Muscle of leg (tissue), 11 donors: ENCODE results near the gene COP1. TPM values are rescaled to one million over a fixed set of nuclear protein-coding genes. Genes with fewer than 3 reads are reported as not detected.
"Not testable (repeated sequence)": the region's sequence is repeated elsewhere in the genome, so short reads cannot be mapped to it uniquely, and the experiment has no call there.

Experiments used
- DNase-seq: peaks from one replicate; pipeline ENCODE4 v3.0.0; 2013
- H3K27ac ChIP-seq: one replicate; pipeline ENCODE4 v1.5.1; 2013; ENCODE audit warnings: mild to moderate bottlenecking, low read length, control low read depth
- H3K27me3 ChIP-seq: one replicate; pipeline ENCODE4 v1.6.1; 2013; ENCODE audit warnings: low read length; ENCODE audit not compliant: control insufficient read depth, insufficient read depth
- H3K36me3 ChIP-seq: one replicate; pipeline ENCODE4 v1.6.1; 2013; ENCODE audit warnings: low read length; ENCODE audit not compliant: control insufficient read depth, insufficient read depth
- H3K4me1 ChIP-seq: one replicate; pipeline ENCODE4 v1.6.1; 2013; ENCODE audit warnings: low read length; ENCODE audit not compliant: control insufficient read depth, insufficient read depth
- H3K4me3 ChIP-seq: one replicate; pipeline ENCODE4 v1.5.1; 2013; ENCODE audit warnings: low read length, control low read depth
- H3K9me3 ChIP-seq: replicated peaks from 2 replicates; pipeline ENCODE4 v1.6.1; 2013; ENCODE audit warnings: low read depth, low read length; ENCODE audit not compliant: control insufficient read depth
- WGBS: methylation state at CpG from one replicate; pipeline ENCODE4 v1.1.5; 2013; ENCODE audit warnings: missing lambda C conversion rate; ENCODE audit not compliant: insufficient coverage; 5-methylcytosine and 5-hydroxymethylcytosine counted together
- polyA plus RNA-seq, 8 donors: library from polyadenylated mRNA; unstranded; fragments of 120-200 nt; gene quantifications; one replicate each; pipeline versions ENCODE4 v1.2.1 to v1.2.3, GENCODE V29; 2013; ENCODE audit warnings: inconsistent platforms in 1 of 8, low replicate concordance in 1 of 8; ENCODE audit not compliant: insufficient read length in 8 of 8, insufficient read depth in 1 of 8
- total RNA-seq: library from RNA; stranded (reverse); fragments of 120-200 nt; gene quantifications from one replicate; pipeline ENCODE4 v1.2.4, GENCODE V29; 2013

Gene COP1
- total and polyA plus RNA-seq, 9 donors: 32.8 to 41.9 (median 35.5) TPM

DNA sequence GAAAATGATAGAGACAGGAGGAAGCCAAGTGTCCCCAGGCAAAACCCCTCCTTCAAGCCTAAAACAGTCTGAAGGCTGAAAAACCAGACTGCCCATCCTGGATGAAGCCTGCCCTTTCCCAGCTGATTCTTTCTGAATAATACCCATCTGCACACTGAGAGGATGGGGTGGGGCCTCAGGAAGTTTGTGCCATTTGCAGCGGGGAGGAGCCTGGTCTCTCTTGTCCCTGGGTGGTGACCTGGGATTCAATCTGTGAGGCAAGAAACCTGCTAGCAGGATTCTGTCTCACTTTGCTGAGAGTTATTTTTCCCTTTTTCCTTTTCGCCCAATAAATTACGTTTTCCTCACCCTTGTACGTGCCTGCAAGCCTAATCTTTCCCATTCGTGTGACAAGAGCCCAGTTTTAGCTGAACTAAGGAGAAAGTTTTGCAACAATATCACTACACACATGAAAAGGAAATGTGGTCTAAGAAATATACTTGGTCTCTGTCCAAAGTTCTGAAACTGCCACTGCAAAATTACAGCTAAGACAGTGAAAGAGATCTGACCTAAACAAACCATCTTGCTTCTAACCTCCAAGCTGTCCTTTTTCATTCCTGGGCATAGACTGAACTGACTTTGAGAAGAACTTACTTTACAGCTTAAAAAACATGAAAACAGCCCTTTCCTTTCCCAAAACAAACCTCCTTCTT lies 105.0 kb downstream of the COP1 start:
- Histone ChIP-seq H3K4me1 (no peaks in the 10 kb centered on the region), H3K27me3 (no peaks in the 10 kb centered on the region), H3K9me3 (peaks cover 28% of the 10 kb centered on the region), H3K4me3 (no peak overlapping the region), H3K36me3 (peaks cover 15% of the 10 kb centered on the region), H3K27ac (no peak overlapping the region)
- no CpG with 5 or more reads among the region's 5 CpGs for WGBS
- DNase-seq: no peak

DNA sequence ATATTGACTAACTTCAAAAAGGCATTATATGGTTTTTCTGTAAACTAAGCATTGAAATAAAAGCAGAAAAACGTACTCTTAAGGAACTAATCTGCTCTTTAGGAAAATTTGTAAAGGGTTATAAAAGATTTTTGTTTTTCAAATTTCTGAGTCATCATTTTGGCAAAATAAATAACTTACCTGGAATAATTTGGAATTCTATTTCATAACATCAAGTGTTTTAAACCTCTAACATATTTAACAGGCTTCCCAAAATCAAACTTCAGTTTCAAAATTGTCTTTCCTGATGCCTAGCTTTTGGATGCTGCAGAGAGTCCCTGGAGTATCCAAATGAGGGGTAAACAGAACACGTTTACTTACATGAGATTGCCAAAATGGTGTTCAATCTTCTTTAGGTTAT lies 108.5 kb downstream of the COP1 start:
- Histone ChIP-seq H3K27ac (no peak overlapping the region), H3K4me1 (no peaks in the 10 kb centered on the region), H3K27me3 (no peaks in the 10 kb centered on the region), H3K36me3 (peaks cover 17% of the 10 kb centered on the region), H3K9me3 (peaks cover 40% of the 10 kb centered on the region), H3K4me3 (no peak overlapping the region)
- no CpG with 5 or more reads among the region's 2 CpGs for WGBS
- DNase-seq: no peak

DNA sequence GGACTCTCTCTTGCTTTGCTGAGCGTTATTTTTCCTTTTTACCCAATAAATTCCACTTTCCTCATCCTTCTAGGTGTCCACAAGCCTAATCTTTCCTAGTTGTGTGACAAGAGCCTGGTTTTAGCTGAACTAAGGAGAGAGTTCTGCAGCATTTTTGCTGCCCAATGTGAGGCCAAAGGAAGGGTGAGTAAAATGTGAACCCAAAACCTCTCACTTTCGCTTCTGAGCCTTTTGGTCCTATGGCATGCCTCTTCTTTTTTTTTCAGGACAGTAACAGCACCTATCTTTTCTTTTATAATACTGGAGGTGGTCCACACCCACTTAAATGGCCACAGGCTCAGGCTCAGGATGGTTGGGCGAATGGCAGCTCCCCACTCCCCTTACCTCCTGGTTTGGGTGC lies 111.1 kb downstream of the COP1 start:
- Histone ChIP-seq H3K9me3 (peaks cover 32% of the 10 kb centered on the region), H3K4me1 (no peaks in the 10 kb centered on the region), H3K36me3 (peaks cover 15% of the 10 kb centered on the region), H3K27ac (no peak overlapping the region), H3K27me3 (no peaks in the 10 kb centered on the region), H3K4me3 (no peak overlapping the region)
- no peak for DNase-seq
- WGBS: 100% methylated on average over 1 of the region's 3 CpGs

DNA sequence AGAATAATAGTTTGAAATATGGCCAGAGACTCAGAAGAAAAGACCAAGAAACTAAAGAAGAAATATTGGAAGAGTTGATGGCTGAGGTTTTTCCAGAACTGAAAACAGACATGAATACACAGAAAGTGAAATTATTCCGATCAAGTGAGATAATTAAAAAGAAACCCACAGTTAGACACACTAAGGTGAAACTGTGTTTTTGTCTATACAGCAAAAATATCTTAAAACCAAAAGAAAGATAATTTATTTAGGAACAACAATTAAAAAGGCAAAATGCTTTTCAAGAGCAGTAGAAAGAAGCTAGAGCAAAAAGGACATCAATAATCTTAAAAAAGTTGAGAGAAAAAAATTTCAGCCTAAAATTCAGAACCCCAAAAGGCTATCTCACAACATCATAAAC lies 116.3 kb downstream of the COP1 start:
- Histone ChIP-seq H3K9me3 (no peaks in the 10 kb centered on the region), H3K27me3 (no peaks in the 10 kb centered on the region), H3K27ac (no peak overlapping the region), H3K36me3 (no peaks in the 10 kb centered on the region), H3K4me3 (no peak overlapping the region), H3K4me1 (no peaks in the 10 kb centered on the region)
- no CpG with 5 or more reads among the region's 1 CpG for WGBS
- DNase-seq: no peak

DNA sequence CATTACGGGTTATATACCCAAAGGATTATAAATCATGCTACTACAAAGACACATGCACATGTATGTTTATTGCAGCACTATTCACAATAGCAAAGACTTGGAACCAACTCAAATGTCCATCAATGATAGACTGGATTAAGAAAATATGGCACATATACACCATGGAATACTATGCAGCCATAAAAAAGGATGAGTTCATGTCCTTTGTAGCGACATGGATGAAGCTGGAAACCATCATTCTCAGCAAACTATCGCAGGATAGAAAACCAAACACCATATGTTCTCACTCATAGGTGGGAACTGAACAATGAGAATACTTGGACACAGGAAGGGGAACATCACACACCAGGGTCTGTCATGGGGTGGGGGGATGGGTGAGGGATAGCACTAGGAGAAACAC lies 119.3 kb downstream of the COP1 start:
- not testable (repeated sequence) for H3K36me3 ChIP-seq, DNase-seq, H3K4me1 ChIP-seq

DNA sequence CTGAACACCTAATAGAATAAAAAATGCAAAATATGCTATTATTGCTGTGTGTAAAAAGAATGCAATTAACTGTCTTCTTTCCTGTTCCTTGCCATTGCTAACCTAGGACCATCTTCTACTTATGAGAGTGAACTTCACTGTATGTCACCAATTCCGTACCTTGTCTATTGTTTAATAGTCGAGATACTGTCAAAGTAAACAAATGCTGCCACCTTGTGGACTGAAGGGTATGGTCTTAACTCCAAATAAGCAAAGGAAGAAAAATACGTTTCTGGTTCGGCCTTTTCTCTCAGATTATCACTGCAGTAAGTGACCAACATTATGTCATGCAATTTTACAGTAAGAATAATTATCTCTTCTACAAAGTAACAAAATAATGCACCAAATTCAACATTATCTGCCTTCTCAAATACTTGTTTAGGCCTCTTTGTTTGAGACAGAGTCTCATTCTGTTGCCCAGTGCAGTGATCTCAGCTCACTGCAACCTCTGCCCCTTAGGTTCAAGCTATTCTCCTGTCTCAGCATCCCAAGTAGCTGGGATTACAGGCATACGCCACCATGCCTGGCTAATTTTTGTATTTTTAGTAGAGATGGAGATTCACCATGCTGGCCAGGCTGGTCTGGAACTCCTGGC lies 133.4 kb downstream of the COP1 start:
- H3K27ac ChIP-seq: no peak overlapping the region
- no peak overlapping the region for H3K4me3 ChIP-seq
- H3K27me3 ChIP-seq: no peaks in the 10 kb centered on the region
- H3K36me3 ChIP-seq: no peaks in the 10 kb centered on the region
- DNase-seq: peak; percentile 84
- H3K9me3 ChIP-seq: peaks cover 2% of the 10 kb centered on the region
- WGBS: no CpG with 5 or more reads among the region's 5 CpGs
- no peaks in the 10 kb centered on the region for H3K4me1 ChIP-seq

More for the DNA sequence above, 119.3 kb downstream of the COP1 start:
- WGBS: no CpG with 5 or more reads among the region's 3 CpGs
- not testable (repeated sequence) for H3K4me3 ChIP-seq, H3K9me3 ChIP-seq, H3K27me3 ChIP-seq, H3K27ac ChIP-seq

DNA sequence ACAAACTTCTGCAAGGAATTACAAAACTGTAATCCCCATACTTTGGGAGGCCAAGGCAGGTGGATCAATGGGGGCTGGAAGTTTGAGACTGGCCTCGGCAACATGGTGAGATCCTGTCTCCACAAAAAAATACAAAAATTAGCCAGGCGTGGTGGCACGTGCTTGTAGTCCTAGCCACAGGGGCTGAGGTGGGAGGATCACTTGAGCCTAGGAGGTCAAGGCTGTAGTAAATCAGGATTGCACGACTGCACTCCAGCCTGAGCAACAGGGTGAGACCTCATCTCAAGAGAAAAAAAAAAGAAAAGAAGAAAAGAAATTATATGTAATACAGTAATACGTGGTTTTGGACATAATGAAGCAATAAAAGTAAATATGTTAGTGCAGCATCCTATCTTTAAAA lies 138.2 kb downstream of the COP1 start:
- Histone ChIP-seq H3K4me3 (no peak overlapping the region), H3K27me3 (no peaks in the 10 kb centered on the region), H3K27ac (no peak overlapping the region), H3K4me1 (peaks cover 2% of the 10 kb centered on the region), H3K9me3 (no peaks in the 10 kb centered on the region), H3K36me3 (no peaks in the 10 kb centered on the region)
- WGBS: no CpG with 5 or more reads among the region's 5 CpGs
- no peak for DNase-seq

DNA sequence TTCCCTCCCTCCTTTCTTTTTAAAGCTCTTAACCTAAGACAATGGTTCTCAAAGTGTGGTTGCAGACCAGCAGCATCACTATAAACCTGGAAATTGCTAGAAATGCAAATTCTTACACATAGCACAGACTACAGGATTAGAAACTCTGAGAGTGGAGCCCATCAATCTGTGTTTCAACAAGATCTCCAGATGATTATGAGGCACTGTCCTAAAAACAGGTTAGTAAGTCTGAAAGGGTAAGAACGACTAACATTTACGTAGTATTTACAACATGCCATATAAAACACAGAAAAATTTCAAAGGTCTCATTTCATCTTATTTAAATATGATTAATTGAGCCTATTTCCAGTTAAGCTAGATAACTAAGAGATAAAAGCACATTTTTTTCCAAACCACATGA lies 138.8 kb downstream of the COP1 start:
- H3K27me3 ChIP-seq: no peaks in the 10 kb centered on the region
- no peaks in the 10 kb centered on the region for H3K9me3 ChIP-seq
- H3K4me1 ChIP-seq: peaks cover 2% of the 10 kb centered on the region
- DNase-seq: no peak
- no peaks in the 10 kb centered on the region for H3K36me3 ChIP-seq
- H3K27ac ChIP-seq: no peak overlapping the region
- H3K4me3 ChIP-seq: no peak overlapping the region
- WGBS: no CpG with 5 or more reads among the region's 2 CpGs

DNA sequence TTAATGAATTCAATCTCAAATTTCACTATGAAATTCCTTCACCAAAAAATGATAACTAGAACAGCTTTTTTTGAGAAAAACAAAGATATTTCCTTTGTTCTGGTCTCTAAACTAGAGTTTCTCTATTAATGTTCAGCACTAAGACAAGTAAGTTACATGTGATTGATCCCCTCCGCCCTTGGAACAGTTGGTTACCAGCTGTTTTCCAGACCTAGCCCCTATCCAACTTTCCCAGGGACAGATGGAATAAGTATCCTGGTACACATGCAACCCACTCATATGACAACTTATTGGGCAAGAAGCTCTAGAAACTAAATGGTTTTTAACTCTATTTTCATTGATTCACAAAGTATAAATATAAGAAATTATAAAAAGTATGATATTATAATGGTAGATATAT lies 140.4 kb downstream of the COP1 start:
- no CpG with 5 or more reads among the region's 1 CpG for WGBS
- Histone ChIP-seq H3K27me3 (no peaks in the 10 kb centered on the region), H3K27ac (no peak overlapping the region), H3K4me1 (peaks cover 2% of the 10 kb centered on the region), H3K36me3 (no peaks in the 10 kb centered on the region), H3K4me3 (no peak overlapping the region), H3K9me3 (no peaks in the 10 kb centered on the region)
- peak; percentile 47 for DNase-seq

DNA sequence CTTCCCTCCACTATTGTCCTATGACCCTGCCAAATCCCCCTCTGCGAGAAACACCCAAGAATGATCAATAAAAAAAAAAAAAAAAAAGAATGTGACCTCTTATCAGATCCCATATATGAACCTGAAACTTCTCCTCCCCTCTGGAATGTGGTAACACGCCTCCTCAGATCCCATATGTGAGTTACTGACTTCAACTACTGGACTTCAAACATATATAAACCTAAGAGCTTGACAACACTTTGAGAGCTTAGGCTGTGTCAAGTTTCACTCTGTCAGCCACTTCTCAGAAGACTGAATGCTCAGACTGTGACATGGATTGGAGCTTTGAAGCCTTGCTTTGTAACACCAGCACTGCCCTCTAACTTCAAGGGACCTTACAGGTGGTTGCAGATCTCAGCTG lies 148.4 kb downstream of the COP1 start:
- WGBS: 50% methylated on average over 1 of the region's 2 CpGs
- H3K27ac ChIP-seq: no peak overlapping the region
- H3K27me3 ChIP-seq: no peaks in the 10 kb centered on the region
- no peaks in the 10 kb centered on the region for H3K36me3 ChIP-seq
- peak; percentile 48 for DNase-seq
- no peaks in the 10 kb centered on the region for H3K9me3 ChIP-seq
- no peak overlapping the region for H3K4me3 ChIP-seq
- H3K4me1 ChIP-seq: no peaks in the 10 kb centered on the region
